ENCODE results near the gene RAX2. TPM values are rescaled to one million over a fixed set of nuclear protein-coding genes. Genes with fewer than 3 reads are reported as not detected.

The RAX2 gene
- total RNA-seq, 1 experiment from 2014 or later, result not detected

DNA sequence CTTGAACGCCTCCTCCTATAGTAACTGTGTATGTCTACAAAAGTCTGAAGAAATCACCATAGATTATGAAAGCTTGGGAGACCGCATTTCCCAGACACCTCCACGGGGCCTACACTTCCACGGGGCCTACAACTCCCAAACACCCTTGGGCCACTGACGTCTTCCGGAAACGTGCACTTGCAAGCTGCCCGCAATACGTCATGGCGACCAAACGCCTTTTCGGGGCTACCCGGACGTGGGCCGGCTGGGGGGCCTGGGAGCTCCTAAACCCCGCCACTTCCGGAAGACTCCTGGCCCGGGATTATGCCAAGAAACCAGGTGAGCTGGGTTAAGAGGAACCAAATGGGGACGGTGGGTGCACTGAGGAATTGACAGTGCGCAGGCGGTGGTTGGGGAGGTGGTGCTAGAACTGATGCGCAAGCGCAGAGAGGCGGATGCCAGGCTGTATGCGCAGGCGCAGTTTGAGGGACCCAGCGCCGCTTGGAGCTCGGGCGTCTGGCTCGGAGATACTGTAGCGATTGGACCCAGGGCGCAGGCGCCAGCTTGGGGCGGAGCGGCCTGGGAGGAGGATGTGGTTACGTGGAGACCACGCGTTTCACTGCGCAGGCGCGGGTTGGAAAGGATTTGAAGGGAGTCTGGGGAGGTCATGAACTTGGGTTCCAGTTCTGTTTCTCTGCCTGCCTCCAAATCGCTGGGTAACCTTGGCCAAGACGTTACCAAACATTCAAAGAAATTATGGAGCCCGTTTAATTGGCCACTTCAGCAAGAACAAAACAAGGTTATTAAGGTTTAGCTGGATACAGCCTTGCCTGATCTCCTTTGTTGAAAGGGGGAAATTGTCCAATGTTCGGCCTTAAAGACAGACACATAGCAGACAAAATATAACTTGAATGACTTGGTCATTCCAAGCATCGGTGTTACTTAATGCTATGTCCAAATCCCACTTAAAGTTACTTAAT is 9.2 kb downstream of the RAX2 start, which contains the start of gene MRPL54:
Gene MRPL54, plus strand, starts transcription at position 182 of the 959 bp plus-strand sequence. Its CDS starts 19 bp downstream, at position 201.
- Histone ChIP-seq H3K36me3 (ENCODE audit: low read depth) (no peaks in the 10 kb centered on the region), H3K4me1 (replicated peaks; ENCODE audit: insufficient read depth) (no peaks in the 10 kb centered on the region), H3K4me2 (peak within 1 kb of the TSS; percentile 83), H3K9me3 (ENCODE audit: insufficient read depth, low read depth) (no peaks in the 10 kb centered on the region), H3K9me2 (ENCODE audit: insufficient read depth) (no peaks in the 10 kb centered on the region), H3F3A (ENCODE audit: insufficient read depth, low read depth) (0 out of 2 replicates have a peak, but pooled peaks cover 3% of the 10 kb centered on the region), H4K20me1 (ENCODE audit: insufficient read depth) (no peaks in the 10 kb centered on the region), H3K79me2 (ENCODE audit: low read depth) (peaks cover 12% of the 10 kb centered on the region; the same call in 1 of the 2 replicates), H2AFZ (peak within 1 kb of the TSS; percentile 90), H3K27me3 (ENCODE audit: insufficient read depth, low read depth) (no peaks in the 10 kb centered on the region), H3K27ac (peak within 1 kb of the TSS; percentile 76), H3K4me3 (peak within 1 kb of the TSS; percentile 76)
- ChIA-PET CTCF (interaction anchor here (0.9 to 1.6 kb wide), 2 partner anchors 86 to 446 kb away, joined by 3 to 5 read pairs; no protein-coding TSS in a partner anchor), POLR2A (ENCODE audit: unreplicated experiment) (interaction anchor here (0.5 to 0.7 kb wide), 6 partner anchors 38 to 1134 kb away, joined by 3 to 4 read pairs (median 3); partner anchors contain the start of gene YJU2)
- peak; percentile 87 to 96 for DNase-seq
- TF ChIP-seq, protein P1, sequence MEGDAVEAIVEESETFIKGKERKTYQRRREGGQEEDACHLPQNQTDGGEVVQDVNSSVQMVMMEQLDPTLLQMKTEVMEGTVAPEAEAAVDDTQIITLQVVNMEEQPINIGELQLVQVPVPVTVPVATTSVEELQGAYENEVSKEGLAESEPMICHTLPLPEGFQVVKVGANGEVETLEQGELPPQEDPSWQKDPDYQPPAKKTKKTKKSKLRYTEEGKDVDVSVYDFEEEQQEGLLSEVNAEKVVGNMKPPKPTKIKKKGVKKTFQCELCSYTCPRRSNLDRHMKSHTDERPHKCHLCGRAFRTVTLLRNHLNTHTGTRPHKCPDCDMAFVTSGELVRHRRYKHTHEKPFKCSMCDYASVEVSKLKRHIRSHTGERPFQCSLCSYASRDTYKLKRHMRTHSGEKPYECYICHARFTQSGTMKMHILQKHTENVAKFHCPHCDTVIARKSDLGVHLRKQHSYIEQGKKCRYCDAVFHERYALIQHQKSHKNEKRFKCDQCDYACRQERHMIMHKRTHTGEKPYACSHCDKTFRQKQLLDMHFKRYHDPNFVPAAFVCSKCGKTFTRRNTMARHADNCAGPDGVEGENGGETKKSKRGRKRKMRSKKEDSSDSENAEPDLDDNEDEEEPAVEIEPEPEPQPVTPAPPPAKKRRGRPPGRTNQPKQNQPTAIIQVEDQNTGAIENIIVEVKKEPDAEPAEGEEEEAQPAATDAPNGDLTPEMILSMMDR (conservative IDR thresholded peaks at IDR 0.05), result no peak
- TF ChIP-seq EZH2 (IDR thresholded peaks at IDR 0.05; ENCODE audit: low read depth), result no peak
- intact Hi-C loops (cut with micrococcal nuclease; ENCODE audit: unreplicated experiment), result no loop called here
- TSS peak; percentile 84 for BruUV-seq (replicated peaks)

DNA sequence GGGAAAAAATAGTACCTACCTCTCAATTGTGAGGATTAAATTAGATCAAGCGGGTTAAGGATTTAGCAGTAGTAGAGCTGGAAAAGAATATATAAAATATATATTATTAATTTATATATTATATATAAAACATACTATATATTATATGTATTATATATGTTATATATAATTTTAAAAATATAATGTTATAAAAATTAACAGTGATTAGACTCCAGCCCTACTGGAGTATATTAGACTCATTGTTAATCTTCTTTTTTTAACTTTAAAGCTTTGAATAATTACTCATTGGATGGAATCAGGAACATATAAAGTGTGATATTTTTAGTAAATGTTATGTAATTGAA is 9.9 kb downstream of the RAX2 start:
- Histone ChIP-seq H3F3A (ENCODE audit: insufficient read depth, low read depth) (0 out of 2 replicates have a peak, but pooled peaks cover 3% of the 10 kb centered on the region), H3K9me3 (ENCODE audit: insufficient read depth, low read depth) (no peaks in the 10 kb centered on the region), H3K79me2 (ENCODE audit: low read depth) (peaks cover 12% of the 10 kb centered on the region; the same call in 1 of the 2 replicates), H3K27ac (peak overlapping the region; percentile 76; the same call in 1 of the 2 replicates), H3K4me2 (peak overlapping the region; percentile 79), H4K20me1 (ENCODE audit: insufficient read depth) (no peaks in the 10 kb centered on the region), H3K4me3 (peak overlapping the region; percentile 76; the same call in 1 of the 2 replicates), H3K4me1 (replicated peaks; ENCODE audit: insufficient read depth) (no peaks in the 10 kb centered on the region), H3K9me2 (ENCODE audit: insufficient read depth) (no peaks in the 10 kb centered on the region), H3K27me3 (ENCODE audit: insufficient read depth, low read depth) (no peaks in the 10 kb centered on the region), H2AFZ (no peak overlapping the region), H3K36me3 (ENCODE audit: low read depth) (no peaks in the 10 kb centered on the region)
- TF ChIP-seq, protein P1 (conservative IDR thresholded peaks at IDR 0.05), result no peak
- TF ChIP-seq EZH2 (IDR thresholded peaks at IDR 0.05; ENCODE audit: low read depth), result no peak
- ChIA-PET CTCF (interaction anchor here (1.6 kb wide), 1 partner anchor 87 kb away, joined by 3 read pairs; no protein-coding TSS in a partner anchor), POLR2A (ENCODE audit: unreplicated experiment) (no interaction called here)
- intact Hi-C loops (cut with micrococcal nuclease; ENCODE audit: unreplicated experiment), result no loop called here
- no peak for DNase-seq
- BruUV-seq (replicated peaks), result no TSS peak

DNA sequence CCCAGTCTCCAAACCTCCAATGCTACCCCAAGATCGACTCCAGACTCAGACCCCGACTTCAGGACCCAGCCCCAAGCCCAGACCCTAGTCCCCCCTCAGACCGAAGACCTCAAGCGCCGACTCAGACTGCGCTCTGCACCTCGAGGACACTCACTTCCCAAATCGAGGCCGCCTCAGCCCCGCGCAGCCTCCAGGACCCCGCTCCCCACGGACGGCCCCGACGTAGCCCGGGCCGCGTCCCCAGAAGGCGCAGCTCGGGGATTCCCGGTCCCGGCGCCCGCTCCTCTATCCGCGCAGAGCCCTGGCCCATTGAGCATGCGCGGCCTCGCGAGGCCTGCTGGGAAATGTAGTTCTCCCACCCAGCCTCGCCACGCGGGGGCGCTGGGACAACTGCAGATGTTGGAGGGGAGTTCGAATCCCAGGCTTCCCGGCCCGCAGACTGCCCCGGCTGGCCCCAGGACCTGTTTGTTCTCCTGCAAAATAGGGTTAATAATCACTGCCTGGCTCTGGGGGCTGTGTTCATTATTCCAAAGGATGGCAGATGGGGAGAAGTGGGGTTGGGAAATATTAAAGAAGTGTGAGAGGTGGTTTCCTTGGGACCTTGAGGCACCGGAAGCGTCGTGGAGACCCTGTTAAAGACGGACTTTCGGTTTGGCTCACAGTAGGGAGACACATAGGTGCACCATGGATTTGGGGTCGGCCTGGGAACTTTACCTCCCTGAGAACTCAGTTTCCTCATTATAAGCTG is 10.5 kb downstream of the RAX2 start, which contains the start of gene APBA3:
Gene APBA3, minus strand, starts transcription at position 311 of the 748 bp plus-strand sequence. CDS start 1,428 bp downstream, outside the sequence.
- H3K9me3 ChIP-seq (ENCODE audit: insufficient read depth, low read depth), result no peaks in the 10 kb centered on the region
- no peaks in the 10 kb centered on the region for H3K9me2 ChIP-seq (ENCODE audit: insufficient read depth)
- DNase-seq, result peak; percentile 58 to 86
- no peaks in the 10 kb centered on the region for H3K36me3 ChIP-seq (ENCODE audit: low read depth)
- 0 out of 2 replicates have a peak, but pooled peaks cover 3% of the 10 kb centered on the region for H3F3A ChIP-seq (ENCODE audit: insufficient read depth, low read depth)
- H3K4me3 ChIP-seq, result peak within 1 kb of the TSS; percentile 76
- H3K27me3 ChIP-seq (ENCODE audit: insufficient read depth, low read depth), result no peaks in the 10 kb centered on the region
- CTCF ChIA-PET, result interaction anchor here (1.6 kb wide), 1 partner anchor 87 kb away, joined by 3 read pairs; no protein-coding TSS in a partner anchor
- peak within 1 kb of the TSS; percentile 90 for H2AFZ ChIP-seq
- no peaks in the 10 kb centered on the region for H4K20me1 ChIP-seq (ENCODE audit: insufficient read depth)
- intact Hi-C loops (cut with micrococcal nuclease; ENCODE audit: unreplicated experiment), result no loop called here
- H3K79me2 ChIP-seq (ENCODE audit: low read depth), result peaks cover 12% of the 10 kb centered on the region; the same call in 1 of the 2 replicates
- no peak for TF ChIP-seq EZH2 (IDR thresholded peaks at IDR 0.05; ENCODE audit: low read depth)
- TF ChIP-seq, protein P1 (conservative IDR thresholded peaks at IDR 0.05), result peak; percentile 76
- H3K27ac ChIP-seq, result peak within 1 kb of the TSS; percentile 76
- H3K4me2 ChIP-seq, result peak within 1 kb of the TSS; percentile 79
- no TSS peak for BruUV-seq (replicated peaks)
- POLR2A ChIA-PET (ENCODE audit: unreplicated experiment), result no interaction called here
- H3K4me1 ChIP-seq (replicated peaks; ENCODE audit: insufficient read depth), result no peaks in the 10 kb centered on the region
